ENCODE measurements around the gene PES1.
"Not testable (repeated sequence)": the region's sequence is repeated elsewhere in the genome, so short reads cannot be mapped to it uniquely, and the experiment has no call there.

PES1 gene

DNA sequence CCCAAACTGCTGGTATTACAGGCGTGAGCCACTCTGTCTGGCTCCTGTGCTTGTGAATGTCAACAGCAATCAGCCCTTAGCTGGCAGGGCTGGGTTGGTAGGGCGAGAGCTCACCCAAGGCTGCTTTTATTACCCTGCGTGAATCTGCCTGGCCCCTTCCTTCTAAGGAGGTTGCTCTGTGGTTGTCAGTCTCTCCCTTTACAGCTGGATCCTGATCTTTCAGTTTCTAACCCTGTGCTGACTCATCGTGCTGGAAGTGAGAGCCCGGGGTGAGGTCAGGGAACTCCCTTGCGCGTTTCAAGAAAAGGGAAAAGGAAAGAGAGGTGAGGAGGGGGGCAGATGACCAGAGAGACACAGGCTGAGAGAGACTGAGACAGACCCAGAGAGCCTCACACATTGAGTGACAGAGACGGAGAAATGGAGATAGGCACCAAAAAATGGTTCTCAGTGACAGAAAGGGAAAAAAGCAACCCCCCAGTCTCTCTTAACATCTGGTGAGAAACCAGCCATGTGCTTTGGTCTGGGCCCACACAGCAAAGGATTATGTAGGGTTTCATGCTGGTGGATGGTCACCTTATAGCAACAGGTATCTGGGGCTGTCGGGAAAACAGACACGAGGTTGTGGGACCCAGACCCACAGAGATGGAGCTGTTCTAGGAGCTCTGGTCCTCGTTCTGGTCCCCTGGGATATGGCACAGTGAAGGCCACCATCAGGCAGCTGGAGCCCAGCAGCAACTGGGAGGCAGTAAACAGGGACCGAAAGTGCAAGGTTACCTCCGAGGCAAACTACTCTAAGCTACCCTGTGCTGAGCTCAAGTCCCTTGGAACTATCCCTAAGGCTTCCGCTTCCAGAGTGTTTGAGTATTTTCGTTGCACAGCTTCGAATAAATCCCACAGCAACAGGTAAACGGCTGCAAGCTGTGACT lies 17.8 kb upstream of the PES1 start:
- in situ Hi-C loops (cut with MboI; ENCODE audit: low sequenced_read_pairs): no loop called here

DNA sequence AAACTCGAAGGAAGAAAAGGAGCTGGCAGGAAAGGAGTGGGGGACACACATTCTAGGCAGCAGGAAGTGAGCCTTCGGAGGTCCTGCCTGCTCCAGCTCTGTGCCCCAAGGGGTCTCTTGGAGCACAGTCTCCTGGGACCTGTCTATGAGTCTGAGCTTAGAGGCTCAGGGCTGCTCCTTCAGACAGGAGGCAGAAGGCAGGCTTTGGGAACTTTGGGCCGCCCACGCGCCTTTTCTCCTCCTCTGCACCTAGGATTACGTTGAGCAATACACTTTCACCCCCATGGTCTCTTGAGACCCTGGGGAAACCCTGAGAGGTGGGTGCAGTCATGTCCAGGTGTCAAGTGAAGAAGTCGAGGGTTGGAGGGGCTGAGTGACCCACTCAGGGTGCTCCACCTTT lies 16.2 kb upstream of the PES1 start:
- in situ Hi-C loops (cut with MboI; ENCODE audit: low sequenced_read_pairs): no loop called here

DNA sequence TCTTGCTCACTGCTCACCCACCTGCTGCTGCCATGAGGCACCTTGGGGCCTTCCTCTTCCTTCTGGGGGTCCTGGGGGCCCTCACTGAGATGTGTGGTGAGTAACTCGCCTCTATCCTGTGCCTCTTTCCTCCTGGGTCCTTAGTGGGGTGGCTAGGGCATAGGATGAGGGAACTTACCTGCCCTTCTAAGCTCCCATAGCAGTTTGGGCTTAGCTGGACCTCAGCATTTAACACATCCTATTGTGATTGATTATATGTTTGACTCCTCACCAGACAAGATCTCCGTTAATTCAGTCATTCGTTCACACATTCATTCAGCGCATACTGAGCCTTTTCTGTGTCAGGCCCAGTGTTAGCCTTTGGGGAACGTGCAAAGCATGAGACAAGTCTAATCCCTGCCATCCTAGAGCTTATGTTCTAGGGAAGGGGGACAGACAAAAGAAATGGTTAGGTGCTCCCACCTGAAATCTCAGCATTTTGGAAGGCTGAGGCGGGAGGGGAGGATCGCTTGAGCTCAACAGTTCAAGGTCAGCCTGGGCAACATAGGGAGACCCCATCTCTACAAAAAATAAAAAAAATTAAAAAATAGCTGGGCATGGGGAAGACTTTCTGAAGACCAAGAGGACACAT lies 15.7 kb upstream of the PES1 start:
- in situ Hi-C loops (cut with MboI; ENCODE audit: low sequenced_read_pairs): no loop called here

DNA sequence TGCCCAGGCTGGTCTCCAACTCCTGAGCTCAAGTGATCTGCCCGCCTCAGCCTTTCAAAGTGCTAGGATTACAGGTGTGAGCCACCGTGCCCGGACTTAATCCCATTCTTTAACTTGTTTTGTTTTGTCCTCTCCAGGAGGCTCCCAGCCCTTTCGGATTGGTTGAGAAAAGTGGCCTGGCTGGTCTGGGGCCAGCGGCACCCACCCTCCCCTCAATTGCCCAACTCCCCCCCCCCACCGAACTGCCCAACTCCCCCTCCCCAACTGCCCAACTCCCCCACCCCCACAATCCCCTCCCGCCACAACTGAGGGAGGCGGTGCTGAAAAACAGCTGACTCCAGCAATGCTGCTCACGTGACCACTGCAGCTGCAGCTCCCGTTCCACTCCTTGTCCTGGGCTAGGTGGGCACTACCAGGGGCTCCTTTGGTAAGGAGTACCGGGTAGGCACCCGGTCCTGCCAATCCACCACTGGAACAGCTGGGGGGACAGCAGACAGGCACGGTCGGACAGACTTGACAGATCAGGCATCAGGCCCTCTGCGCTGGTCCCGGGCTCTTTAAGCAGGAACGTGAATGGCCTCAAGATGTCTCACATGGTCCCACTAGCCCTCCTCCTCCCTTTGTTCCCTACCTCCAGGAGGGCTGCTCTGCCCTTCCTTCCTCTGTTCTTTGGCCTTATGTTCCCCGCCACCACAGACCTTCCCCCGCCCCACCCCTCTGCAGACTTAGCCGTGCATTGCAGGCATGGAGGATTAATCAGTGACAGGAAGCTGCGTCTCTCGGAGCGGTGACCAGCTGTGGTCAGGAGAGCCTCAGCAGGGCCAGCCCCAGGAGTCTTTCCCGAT lies 15.0 kb upstream of the PES1 start, which contains the start of gene TCN2:
TCN2 (plus strand) TSS at position 720 of the 845 bp plus-strand sequence. CDS start 158 bp downstream, outside the sequence.
- in situ Hi-C loops (cut with MboI; ENCODE audit: low sequenced_read_pairs): no loop called here

DNA sequence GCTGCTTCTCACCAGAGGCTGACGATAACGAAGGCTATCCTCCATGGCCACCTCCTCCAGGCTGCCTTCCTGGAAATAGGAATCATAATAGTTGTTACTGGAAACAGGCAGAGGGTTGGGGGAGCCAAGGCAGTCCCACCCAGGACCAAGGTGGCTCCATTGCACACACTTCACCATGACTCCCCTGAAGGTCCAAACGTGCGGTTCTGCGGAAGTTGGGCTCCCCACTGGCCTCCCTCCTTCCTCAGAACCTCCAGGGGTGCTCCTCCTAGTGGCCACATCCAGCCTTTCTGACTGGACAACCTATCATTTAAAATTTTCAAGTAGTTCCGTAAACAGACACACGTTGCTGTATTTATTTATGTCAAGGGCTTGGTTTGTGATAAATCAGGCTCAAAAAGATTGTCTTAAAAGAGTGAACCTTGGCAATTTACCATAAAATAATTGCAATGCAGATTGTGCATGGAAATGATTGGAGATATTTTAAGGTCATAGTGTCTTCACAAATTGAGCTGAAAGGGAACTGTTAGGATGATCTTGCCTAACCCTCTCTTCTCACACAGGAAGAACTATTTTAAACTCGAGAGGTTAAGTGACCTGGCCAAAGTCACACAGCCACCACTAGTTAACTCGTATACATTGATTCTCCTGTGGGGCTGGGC lies 13.9 kb upstream of the PES1 start:
- in situ Hi-C loops (cut with MboI; ENCODE audit: low sequenced_read_pairs): no loop called here

DNA sequence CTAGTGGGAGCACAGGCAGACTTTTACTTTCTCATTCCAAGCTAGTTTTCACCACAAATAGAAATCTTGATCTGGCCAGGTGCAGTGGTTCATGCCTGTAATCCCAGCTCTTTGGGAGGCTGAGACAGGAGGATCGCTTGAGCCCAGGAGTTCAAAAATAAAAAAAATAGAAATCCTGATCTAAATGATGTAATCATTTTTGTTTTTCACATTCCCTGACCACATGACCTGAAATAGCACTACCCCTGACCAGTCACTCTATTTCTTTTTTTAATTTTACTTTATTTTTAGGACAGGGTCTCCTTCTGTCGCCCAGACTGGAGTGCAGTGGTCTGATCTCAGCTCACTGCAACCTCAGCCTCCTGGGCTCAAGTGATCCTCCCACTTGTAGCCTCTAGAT lies 13.0 kb upstream of the PES1 start:
- in situ Hi-C loops (cut with MboI; ENCODE audit: low sequenced_read_pairs): no loop called here

DNA sequence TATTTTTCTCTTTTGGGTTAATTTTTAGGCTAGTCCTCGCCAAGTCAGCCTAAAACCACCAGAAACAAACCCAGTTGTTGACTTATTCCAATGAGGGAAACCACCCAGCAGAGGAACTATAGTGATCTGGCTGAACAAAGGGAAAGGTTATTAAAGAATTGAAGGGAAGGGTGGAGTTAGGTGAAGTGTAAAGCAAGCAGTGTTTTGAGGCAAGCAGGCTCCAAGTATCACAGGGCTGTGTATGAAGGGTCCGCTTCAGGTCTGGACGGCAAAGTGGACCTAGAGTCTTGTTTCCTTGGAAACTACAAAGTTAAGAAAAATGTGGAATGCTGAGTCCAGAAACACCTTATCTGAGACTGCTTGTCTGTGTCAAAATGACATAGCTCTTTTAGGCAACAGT lies 12.1 kb upstream of the PES1 start:
- in situ Hi-C loops (cut with MboI; ENCODE audit: low sequenced_read_pairs): no loop called here

DNA sequence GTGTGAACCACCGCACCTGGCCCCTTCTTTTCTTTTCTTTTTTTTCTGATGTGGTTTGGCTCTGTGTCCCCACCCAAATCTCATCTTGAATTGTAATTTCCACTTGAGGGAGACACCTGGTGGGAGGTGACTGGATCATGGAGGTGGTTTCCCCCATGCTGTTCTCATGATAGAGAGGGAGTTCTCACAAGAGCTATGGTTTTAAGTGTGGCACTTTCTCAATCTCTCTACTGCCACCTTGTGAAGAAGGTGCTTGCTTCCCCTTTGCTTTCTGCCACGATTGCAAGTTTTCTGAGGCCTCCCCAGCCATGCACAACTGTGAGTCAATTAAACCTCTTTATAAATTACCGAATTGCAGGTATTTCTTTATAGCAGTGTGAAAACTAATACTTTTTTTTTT lies 10.3 kb upstream of the PES1 start:
- in situ Hi-C loops (cut with MboI; ENCODE audit: low sequenced_read_pairs): no loop called here

DNA sequence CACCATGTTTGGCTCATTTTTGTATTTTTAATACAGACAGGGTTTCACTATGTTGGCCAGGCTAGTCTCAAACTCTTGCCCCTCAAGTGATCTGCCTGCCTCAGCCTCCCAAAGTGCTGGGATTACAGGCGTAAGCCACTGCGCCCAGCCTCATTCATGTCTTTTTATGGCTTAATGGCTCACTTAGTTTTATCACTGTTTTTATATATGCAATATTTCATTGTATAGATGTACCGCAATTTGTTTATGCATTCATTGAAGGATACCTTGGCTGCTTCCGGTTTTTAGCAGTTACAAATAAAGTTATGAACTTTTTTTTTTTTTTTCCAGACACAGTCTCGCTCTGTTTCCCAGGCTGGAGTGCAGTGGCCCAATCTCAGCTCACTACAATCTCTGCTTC lies 9.8 kb upstream of the PES1 start:
- in situ Hi-C loops (cut with MboI; ENCODE audit: low sequenced_read_pairs): no loop called here

DNA sequence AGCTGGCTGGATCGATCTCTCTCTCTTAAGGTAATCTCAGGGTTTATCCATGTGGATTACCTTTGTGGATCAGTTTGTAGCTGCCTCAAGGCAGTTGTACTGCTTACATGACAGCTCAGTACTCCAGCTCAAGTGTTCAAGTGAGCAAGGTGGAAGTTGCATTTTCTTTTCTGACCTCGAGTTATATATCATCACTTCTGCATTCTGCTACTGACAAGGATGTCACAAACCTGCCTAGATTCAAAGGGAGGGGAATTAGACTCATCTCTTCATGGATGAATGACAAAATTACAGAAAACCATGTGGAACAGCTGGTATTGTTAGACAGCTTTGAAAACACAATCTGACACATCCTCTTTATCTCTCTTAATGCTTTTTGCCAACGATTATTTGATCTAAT lies 9.2 kb upstream of the PES1 start:
- in situ Hi-C loops (cut with MboI; ENCODE audit: low sequenced_read_pairs): no loop called here

DNA sequence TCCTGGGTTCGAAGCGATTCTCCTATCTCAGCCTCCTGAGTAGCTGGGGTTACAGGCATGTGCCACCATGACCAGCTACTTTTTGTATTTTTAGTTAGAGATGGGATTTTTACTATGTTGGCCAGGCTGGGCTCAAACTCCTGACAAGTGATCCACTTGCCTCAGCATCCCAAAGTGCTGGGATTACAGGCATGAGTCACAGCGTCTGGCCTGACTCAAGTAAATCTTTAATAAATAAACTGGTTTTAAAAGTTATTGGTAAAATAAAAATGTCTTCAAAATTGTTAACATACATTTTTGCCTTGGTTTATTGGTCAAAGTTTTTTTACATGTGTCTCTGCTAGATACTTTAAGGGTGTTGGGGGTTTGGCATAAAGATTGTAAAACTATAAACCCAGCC lies 7.3 kb upstream of the PES1 start:
- in situ Hi-C loops (cut with MboI; ENCODE audit: low sequenced_read_pairs): no loop called here

DNA sequence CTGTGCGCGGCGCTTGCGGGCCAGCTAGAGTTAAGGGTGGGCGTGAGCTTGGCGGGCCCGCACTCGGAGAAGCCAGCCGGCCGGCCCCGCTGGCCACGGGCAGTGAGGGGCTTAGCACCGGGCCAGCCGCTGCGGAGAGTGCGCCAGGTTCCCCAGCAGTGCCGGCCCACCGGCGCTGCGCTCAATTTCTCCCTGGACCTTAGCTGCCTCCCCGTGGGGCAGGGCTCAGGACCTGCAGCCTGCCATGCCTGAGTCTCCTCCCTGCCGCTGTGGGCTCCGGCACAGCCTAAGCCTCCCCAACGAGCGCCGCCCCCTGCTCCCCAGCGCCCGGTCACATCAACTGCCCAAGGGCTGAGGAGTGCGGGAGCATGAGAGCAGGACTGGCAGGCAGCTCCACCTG lies 5.2 kb upstream of the PES1 start:
- in situ Hi-C loops (cut with MboI; ENCODE audit: low sequenced_read_pairs): no loop called here

DNA sequence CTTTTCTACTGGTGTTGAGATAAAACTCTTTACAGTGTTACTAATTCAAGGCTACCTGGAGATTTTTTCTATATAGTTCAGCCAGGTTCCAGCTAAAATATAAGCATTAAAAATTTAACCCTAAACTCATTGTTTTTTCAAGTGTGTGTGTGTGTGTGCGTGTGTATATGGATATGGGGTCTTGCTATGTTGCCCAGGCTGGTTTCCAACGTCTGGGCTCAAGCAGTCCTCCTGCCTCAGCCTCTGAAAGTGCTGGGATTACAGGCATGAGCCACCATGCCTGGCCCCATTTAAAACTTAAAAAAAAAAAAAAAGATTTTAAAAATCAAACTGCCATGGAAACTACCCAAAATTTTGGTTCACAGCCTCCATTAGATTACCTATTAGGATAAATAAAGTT lies 4.5 kb upstream of the PES1 start:
- in situ Hi-C loops (cut with MboI; ENCODE audit: low sequenced_read_pairs): no loop called here

DNA sequence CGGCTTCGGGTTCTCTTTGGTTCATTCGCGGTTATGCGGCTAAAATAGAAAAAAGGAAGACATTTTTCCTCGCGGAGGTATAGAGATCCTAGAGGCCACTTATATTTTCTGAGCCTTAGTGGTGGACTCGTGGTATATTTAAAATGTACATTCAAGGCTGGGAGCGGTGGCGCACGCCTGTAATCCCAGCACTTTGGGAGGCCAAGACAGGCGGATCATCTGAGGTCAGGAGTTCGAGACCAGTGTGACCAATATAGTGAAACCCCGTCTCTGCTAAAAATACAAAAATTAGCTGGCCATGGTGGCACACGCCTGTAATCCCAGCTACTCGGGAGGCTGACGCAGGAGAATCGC lies 627 bp upstream of the PES1 start:
- in situ Hi-C loops (cut with MboI; ENCODE audit: low sequenced_read_pairs): not testable (repeated sequence)

DNA sequence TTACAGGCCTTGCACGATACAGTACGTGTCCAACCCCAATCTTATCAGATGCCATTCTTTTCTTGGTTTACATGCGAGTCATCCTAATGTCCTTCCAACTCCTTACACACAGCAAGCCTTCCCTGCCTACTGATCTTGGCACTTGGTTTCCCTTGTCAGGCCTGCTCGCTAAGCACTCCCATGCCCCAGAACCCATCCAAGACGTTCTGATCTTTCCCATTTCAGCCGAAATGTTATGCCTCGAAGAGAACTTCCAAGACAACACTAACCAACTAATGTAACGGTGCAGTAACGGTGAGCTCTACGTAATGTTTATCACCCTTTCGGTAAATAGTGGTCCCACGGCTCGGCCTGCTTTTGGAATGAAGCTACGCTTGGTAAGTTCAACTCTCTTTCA lies 521 bp downstream of the PES1 start:
- in situ Hi-C loops (cut with MboI; ENCODE audit: low sequenced_read_pairs): no loop called here

DNA sequence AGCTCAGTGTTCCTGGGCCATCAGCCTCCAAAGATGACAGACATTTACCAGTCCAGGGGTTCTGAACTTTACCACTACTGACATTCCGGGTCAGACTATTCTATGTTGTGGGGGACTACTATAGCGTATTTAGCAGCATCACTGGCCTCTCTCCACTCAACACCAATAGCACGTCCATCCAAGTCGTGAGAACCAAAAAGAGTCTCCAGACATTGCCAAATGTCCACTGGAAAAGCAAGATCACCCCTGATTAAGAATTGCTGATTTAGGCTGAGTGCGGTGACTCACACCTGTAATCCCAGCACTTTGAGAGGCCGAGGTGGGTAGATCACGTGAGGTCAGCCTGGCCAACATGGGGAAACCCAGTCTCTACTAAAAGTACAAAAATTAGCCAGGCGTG lies 5.3 kb downstream of the PES1 start:
- in situ Hi-C loops (cut with MboI; ENCODE audit: low sequenced_read_pairs): no loop called here

DNA sequence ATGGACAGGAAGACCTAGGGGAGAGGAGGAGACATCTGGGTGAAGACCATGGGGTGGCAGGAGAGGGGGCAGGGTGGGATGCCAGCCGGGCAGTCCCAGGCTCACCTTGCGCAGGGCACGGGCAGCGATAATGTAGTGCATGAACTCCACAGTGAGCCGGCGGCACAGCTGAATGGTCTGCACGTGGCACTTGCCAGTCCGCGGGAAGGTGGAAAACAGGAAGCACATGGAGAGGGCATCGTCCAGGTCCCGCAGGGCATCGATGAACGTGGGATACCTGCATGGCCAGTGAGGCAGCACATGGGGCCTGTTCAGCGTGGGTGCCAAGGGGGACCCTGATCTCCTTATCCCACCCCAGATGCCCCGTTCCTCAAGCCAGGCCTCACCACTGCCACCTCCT lies 7.3 kb downstream of the PES1 start:
- in situ Hi-C loops (cut with MboI; ENCODE audit: low sequenced_read_pairs): no loop called here

DNA sequence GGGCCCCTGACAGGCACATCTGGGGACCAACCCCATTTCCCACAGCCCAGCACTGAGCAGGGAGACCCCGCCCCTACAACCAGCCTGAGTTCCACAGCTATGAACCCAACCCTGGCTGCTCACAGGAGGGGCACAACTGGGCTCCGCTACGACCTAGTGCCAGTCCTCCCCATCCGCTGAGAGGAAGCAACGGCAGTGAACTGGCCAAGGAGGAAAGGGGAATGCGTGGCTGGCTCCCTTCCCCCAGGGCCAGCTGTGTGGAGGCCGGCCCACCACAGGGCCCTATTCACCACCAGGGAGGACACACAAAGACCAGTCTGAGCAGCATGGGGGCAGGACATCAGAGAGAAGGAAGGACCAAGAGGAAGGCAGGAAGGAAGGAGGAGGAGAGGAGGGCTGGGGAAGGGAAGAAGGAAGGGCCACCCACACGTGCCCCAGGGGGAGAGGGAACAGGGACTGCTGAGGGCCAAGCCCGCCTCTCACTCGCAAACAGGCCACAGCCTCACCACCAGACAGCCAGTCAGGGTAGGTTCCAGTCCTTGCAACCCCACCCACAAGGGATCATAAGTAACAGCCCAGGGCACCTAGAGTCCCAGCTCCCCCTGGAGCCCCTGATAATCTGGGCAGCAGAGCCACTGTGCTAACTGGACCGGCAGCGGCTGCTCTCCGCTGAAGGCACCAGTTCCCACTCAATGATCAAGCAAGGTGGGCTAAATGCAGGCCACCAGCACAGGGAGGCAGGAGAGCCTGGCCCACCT lies 8.7 kb downstream of the PES1 start:
- in situ Hi-C loops (cut with MboI; ENCODE audit: low sequenced_read_pairs): no loop called here

DNA sequence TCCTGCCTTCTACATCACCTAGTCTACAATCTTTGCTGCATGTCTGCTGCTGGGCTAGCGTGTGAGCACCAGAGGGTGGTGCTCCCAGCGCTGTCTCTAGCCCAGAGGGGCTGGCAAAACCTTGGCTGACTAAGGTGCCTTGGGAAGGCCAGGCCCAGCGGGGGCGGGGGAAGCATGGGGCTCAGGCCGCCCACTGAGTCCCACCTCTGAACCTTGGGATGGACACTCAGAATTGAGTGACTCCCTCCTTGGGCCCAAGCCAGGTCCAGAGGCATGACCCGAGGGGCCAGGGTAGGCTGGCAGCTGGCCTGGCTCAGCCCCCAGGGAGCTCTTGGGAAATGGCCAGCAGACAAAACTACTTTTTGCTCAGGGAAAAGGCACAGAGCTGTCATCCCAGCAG lies 9.7 kb downstream of the PES1 start:
- in situ Hi-C loops (cut with MboI; ENCODE audit: low sequenced_read_pairs): no loop called here

DNA sequence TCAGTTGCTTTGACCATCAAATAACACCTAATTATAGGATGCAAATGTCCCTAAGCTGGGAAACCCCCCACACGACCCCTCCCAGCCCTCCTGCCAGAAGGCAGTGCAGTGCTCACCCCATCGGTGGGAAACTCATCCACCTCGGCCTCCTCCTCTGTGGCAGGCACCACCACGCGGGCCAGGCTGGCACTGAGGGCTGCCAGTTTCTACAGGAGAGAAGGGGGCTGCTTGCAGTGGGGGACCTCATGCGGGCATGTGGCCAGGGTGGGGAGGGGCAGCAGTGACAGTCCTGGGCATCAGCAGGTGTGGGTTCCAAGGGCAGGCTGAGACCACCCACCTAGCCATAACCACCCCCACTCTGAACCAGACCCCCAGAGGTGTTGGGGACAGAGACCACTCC lies 10.8 kb downstream of the PES1 start:
- in situ Hi-C loops (cut with MboI; ENCODE audit: low sequenced_read_pairs): no loop called here
